D341Med (cell line): Measurements from ENCODE around the gene GPR17.

Experiments
- DNase-seq: peaks from one replicate; pipeline ENCODE4 v3.0.0; 2012; ENCODE audit warnings: low spot score

Gene GPR17

GRCh38 chr2:127694986-127695385, 49.0 kb downstream of the GPR17 start:
- DNase-seq: no peak

- DNase-seq: peak; percentile 74
These were observed 49.8 kb downstream of the GPR17 start for GRCh38 chr2:127695491-127696472.

- no peak for DNase-seq
These were observed 51.7 kb downstream of the GPR17 start for GRCh38 chr2:127697482-127698180.

- no peak for DNase-seq
These were observed 52.8 kb downstream of the GPR17 start for GRCh38 chr2:127698553-127699355.

GRCh38 chr2:127700527-127701192, 54.7 kb downstream of the GPR17 start:
- DNase-seq: no peak

GRCh38 chr2:127701193-127701650, 55.3 kb downstream of the GPR17 start, which contains the start of gene SFT2D3:
SFT2D3 (plus strand) TSS chr2:127701497; CDS start chr2:127701529, 32 bp downstream.
- peak; percentile 92 for DNase-seq

DNA sequence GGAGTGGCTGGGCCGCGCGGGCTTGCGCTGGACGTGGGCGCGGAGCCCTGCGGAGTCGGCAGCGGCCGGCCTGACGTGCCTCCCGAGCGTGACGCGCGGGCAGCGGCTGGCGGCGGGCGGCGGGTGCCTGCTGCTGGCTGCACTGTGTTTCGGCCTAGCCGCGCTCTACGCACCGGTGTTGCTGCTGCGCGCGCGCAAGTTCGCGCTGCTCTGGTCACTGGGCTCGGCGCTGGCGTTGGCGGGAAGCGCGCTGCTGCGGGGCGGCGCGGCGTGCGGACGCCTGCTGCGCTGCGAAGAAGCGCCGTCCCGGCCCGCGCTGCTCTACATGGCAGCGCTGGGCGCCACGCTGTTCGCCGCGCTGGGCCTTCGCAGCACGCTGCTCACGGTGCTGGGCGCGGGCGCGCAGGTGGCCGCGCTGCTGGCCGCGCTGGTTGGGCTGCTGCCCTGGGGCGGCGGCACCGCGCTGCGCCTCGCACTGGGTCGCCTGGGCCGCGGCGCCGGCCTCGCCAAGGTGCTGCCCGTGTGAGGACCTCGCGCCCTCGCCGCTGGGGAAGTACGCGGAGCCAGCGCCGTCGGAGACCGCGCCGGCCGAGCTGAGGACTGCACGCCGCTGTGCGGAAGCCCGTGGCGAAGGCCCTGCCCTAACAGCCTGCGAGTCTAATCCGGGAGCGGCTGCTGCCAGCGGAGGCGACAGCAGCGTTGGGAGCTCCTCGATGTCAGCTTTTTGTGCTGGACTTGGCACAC, 55.9 kb downstream of the GPR17 start:
- peak; percentile 88 for DNase-seq
